Measurements from ENCODE around the gene GMDS. TPM values are rescaled to one million over a fixed set of nuclear protein-coding genes. Genes with fewer than 3 reads are reported as not detected.

Gene GMDS
- total RNA-seq, 4 donors from 2014 or later: 8.7 to 23.1 (median 18.4) TPM

- intact Hi-C loops (cut with DNase I; ENCODE audit: low total_unique reads): no loop called here
- TF ChIP-seq CTCF (IDR thresholded peaks at IDR 0.05): no peak
- TF ChIP-seq POLR2A (IDR thresholded peaks at IDR 0.05): no peak
- H3K4me3 ChIP-seq (ENCODE audit: low read depth, poor library complexity, severe bottlenecking): no peak overlapping the region
- DNase-seq (ENCODE audit: low spot score in 2 of 2): no peak
- 91 to 98% methylated on average over 2 of the region's 2 CpGs for WGBS, 2 donors
Observed at GRCh38 chr6:1963596-1963995, 281.8 kb downstream of the GMDS start.

GRCh38 chr6:1962201-1962600, 283.2 kb downstream of the GMDS start:
- TF ChIP-seq POLR2A (IDR thresholded peaks at IDR 0.05): no peak
- TF ChIP-seq CTCF (IDR thresholded peaks at IDR 0.05): no peak
- no peak for DNase-seq (ENCODE audit: low spot score in 2 of 2)
- WGBS, 2 donors: 97% methylated on average over 3 of the region's 3 CpGs
- intact Hi-C loops (cut with DNase I; ENCODE audit: low total_unique reads): no loop called here
- H3K4me3 ChIP-seq (ENCODE audit: low read depth, poor library complexity, severe bottlenecking): no peak overlapping the region

- 69 to 78% methylated on average over 13 of the region's 13 CpGs for WGBS, 2 donors
- no peak for DNase-seq (ENCODE audit: low spot score in 2 of 2)
- TF ChIP-seq POLR2A (IDR thresholded peaks at IDR 0.05) (no peak), CTCF (IDR thresholded peaks at IDR 0.05) (no peak)
- intact Hi-C loops (cut with DNase I; ENCODE audit: low total_unique reads): no loop called here
- H3K4me3 ChIP-seq (ENCODE audit: low read depth, poor library complexity, severe bottlenecking): no peak overlapping the region
Observed at GRCh38 chr6:1960486-1961142, 284.8 kb downstream of the GMDS start.

GRCh38 chr6:1958257-1958656, 287.1 kb downstream of the GMDS start:
- intact Hi-C loops (cut with DNase I; ENCODE audit: low total_unique reads): no loop called here
- no peak for DNase-seq (ENCODE audit: low spot score in 2 of 2)
- WGBS, 2 donors: 59 to 70% methylated on average over 4 of the region's 4 CpGs
- TF ChIP-seq CTCF (IDR thresholded peaks at IDR 0.05) (no peak), POLR2A (IDR thresholded peaks at IDR 0.05) (no peak)
- no peak overlapping the region for H3K4me3 ChIP-seq (ENCODE audit: low read depth, poor library complexity, severe bottlenecking)

- intact Hi-C loops (cut with DNase I; ENCODE audit: low total_unique reads): no loop called here
- no peak for DNase-seq (ENCODE audit: low spot score in 2 of 2)
- WGBS, 2 donors: 71 to 72% methylated on average over 5 of the region's 5 CpGs
- TF ChIP-seq POLR2A (IDR thresholded peaks at IDR 0.05): no peak
- no peak for TF ChIP-seq CTCF (IDR thresholded peaks at IDR 0.05)
- no peak overlapping the region for H3K4me3 ChIP-seq (ENCODE audit: low read depth, poor library complexity, severe bottlenecking)
Observed at GRCh38 chr6:1957746-1958145, 287.7 kb downstream of the GMDS start.
